ENCODE results near the gene PKLR.

DNA sequence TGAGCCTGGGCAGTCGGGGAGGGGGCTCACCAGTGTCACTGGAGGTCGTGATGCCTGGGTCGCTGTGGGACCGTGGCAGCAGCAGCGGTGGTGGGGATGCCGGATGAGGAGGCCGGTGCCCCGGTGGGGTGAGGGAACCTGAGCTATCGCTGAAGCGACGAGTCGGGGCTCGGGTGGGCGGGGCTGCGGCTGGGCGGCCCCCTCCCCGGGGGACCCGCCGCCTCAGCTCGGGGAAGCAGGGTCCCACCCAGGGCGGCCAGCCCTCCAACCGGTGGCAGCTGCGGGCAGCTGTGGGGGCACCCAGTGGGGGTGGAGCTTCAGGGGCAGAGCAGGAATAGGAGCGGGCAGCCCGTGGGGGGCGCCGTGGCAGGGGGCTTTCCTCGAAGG is 51.0 kb downstream of the PKLR start:
- no peak for TF ChIP-seq EZH2 (IDR thresholded peaks at IDR 0.05; ENCODE audit: borderline replicate concordance, low read length)
- TF ChIP-seq, protein P1, sequence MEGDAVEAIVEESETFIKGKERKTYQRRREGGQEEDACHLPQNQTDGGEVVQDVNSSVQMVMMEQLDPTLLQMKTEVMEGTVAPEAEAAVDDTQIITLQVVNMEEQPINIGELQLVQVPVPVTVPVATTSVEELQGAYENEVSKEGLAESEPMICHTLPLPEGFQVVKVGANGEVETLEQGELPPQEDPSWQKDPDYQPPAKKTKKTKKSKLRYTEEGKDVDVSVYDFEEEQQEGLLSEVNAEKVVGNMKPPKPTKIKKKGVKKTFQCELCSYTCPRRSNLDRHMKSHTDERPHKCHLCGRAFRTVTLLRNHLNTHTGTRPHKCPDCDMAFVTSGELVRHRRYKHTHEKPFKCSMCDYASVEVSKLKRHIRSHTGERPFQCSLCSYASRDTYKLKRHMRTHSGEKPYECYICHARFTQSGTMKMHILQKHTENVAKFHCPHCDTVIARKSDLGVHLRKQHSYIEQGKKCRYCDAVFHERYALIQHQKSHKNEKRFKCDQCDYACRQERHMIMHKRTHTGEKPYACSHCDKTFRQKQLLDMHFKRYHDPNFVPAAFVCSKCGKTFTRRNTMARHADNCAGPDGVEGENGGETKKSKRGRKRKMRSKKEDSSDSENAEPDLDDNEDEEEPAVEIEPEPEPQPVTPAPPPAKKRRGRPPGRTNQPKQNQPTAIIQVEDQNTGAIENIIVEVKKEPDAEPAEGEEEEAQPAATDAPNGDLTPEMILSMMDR (conservative IDR thresholded peaks at IDR 0.05 in 1 of 2, IDR thresholded peaks at IDR 0.05 in 1 of 2; ENCODE audit: extremely low read depth in 1 of 2, insufficient read depth in 1 of 2, low read depth in 1 of 2, low read length in 2 of 2) = no peak
